Measurements from ENCODE around the gene TCEAL4. TPM values are rescaled to one million over a fixed set of nuclear protein-coding genes. Genes with fewer than 3 reads are reported as not detected.

TCEAL4 gene
- total RNA-seq, 2 experiments from 2014 or later: 3.5 to 5.0 TPM

Other genes starting within 250 kb of the TCEAL4 start
- gene TCEAL9, start 229.0 kb upstream of the TCEAL4 start, total RNA-seq: 1 to 10 TPM; 1.5 to 2.4 TPM
- 1 to 10 TPM; 9.2 to 9.9 TPM for gene BEX3, start 209.0 kb upstream of the TCEAL4 start, total RNA-seq
- gene RAB40A, start 66.0 kb upstream of the TCEAL4 start, total RNA-seq: under 1 TPM in 1 of 2 experiments, not detected in 1; 0.19 TPM
- gene TCEAL3, start 22.4 kb downstream of the TCEAL4 start, total RNA-seq: 1 to 10 TPM; 1.3 to 3.1 TPM
- 10 to 100 TPM in 1 of 2 experiments, 1 to 10 TPM in 1; 6.7 to 10.3 TPM for gene TCEAL1, start 43.5 kb downstream of the TCEAL4 start, total RNA-seq
- gene MORF4L2, start 101.2 kb downstream of the TCEAL4 start, total RNA-seq: 100 to 1,000 TPM; 130 to 159 TPM
- not detected for gene TMEM31, start 125.4 kb downstream of the TCEAL4 start, total RNA-seq
- not detected for gene PLP1, start 191.3 kb downstream of the TCEAL4 start, total RNA-seq
- gene RAB9B, start 246.7 kb downstream of the TCEAL4 start, total RNA-seq: under 1 TPM; 0.19 to 0.26 TPM

Data from activated CD8-positive, alpha-beta memory T cell treated with anti-CD3 and anti-CD28 coated beads, Interleukin-2, amount 10 ng/mL, durations not matched to agents 7 days and 5 days (primary cell).